Memory B cell (primary cell): ENCODE measurements around the gene LDB2.
"Not testable (repeated sequence)": the region's sequence is repeated elsewhere in the genome, so short reads cannot be mapped to it uniquely, and the experiment has no call there.

Experiments
- ATAC-seq: fragments of 150-1000 bp; cut with Tn5 transposase; 2 replicates; pipeline ENCODE4 v1.10.0; 2021; ENCODE audit warnings: low read depth, mild to moderate bottlenecking, moderate library complexity
- DNase-seq, 2 donors: peaks; one replicate each; pipeline ENCODE4 v3.0.0; 2022; ENCODE audit warnings: low spot score in 2 of 2
- H3K27ac Mint-ChIP-seq: one replicate; pipeline ENCODE4 v1.8.0; 2022; ENCODE audit warnings: mild to moderate bottlenecking, moderate library complexity, mixed read lengths
- H3K27me3 Mint-ChIP-seq: one replicate; pipeline ENCODE4 v1.8.0; 2022; ENCODE audit warnings: mixed read lengths
- H3K36me3 Mint-ChIP-seq: one replicate; pipeline ENCODE4 v1.8.0; 2022; ENCODE audit warnings: mild to moderate bottlenecking, mixed read lengths
- H3K4me1 Mint-ChIP-seq: one replicate; pipeline ENCODE4 v1.8.0; 2022; ENCODE audit warnings: mixed read lengths
- H3K4me3 Mint-ChIP-seq: one replicate; pipeline ENCODE4 v1.8.0; 2022; ENCODE audit warnings: mild to moderate bottlenecking, moderate library complexity, mixed read lengths
- H3K9me3 Mint-ChIP-seq: one replicate; pipeline ENCODE4 v1.8.0; 2022; ENCODE audit warnings: mixed read lengths

Gene LDB2

GRCh38 chr4:16581117-16581516 is 317.3 kb downstream of the LDB2 start:
- no peak overlapping the region for H3K4me3 Mint-ChIP-seq
- DNase-seq: no peak
- H3K36me3 Mint-ChIP-seq: no peaks in the 10 kb centered on the region
- no peaks in the 10 kb centered on the region for H3K4me1 Mint-ChIP-seq
- no peak for ATAC-seq
- no peaks in the 10 kb centered on the region for H3K27me3 Mint-ChIP-seq
- peaks cover 3% of the 10 kb centered on the region for H3K9me3 Mint-ChIP-seq
- no peak overlapping the region for H3K27ac Mint-ChIP-seq

- no peak overlapping the region for H3K4me3 Mint-ChIP-seq
- no peaks in the 10 kb centered on the region for H3K36me3 Mint-ChIP-seq
- peaks cover 3% of the 10 kb centered on the region for H3K9me3 Mint-ChIP-seq
- no peaks in the 10 kb centered on the region for H3K27me3 Mint-ChIP-seq
- no peak for DNase-seq
- H3K27ac Mint-ChIP-seq: no peak overlapping the region
- no peaks in the 10 kb centered on the region for H3K4me1 Mint-ChIP-seq
- ATAC-seq: no peak
Observed at GRCh38 chr4:16580514-16580913, 317.9 kb downstream of the LDB2 start.

- DNase-seq (no peak), ATAC-seq (no peak)
- H3K4me3 Mint-ChIP-seq: no peak overlapping the region
- no peaks in the 10 kb centered on the region for H3K27me3 Mint-ChIP-seq
- peaks cover 3% of the 10 kb centered on the region for H3K9me3 Mint-ChIP-seq
- no peaks in the 10 kb centered on the region for H3K4me1 Mint-ChIP-seq
- H3K27ac Mint-ChIP-seq: no peak overlapping the region
- no peaks in the 10 kb centered on the region for H3K36me3 Mint-ChIP-seq
Observed at GRCh38 chr4:16579866-16580265, 318.6 kb downstream of the LDB2 start.

- no peak for ATAC-seq
- DNase-seq: no peak
- Mint-ChIP-seq H3K4me1 (no peaks in the 10 kb centered on the region), H3K9me3 (peaks cover 3% of the 10 kb centered on the region), H3K36me3 (no peaks in the 10 kb centered on the region), H3K27ac (no peak overlapping the region), H3K4me3 (no peak overlapping the region), H3K27me3 (no peaks in the 10 kb centered on the region)
Observed at GRCh38 chr4:16577177-16577576, 321.3 kb downstream of the LDB2 start.

- Mint-ChIP-seq H3K4me1 (no peaks in the 10 kb centered on the region), H3K9me3 (peaks cover 3% of the 10 kb centered on the region), H3K27ac (no peak overlapping the region), H3K27me3 (no peaks in the 10 kb centered on the region), H3K36me3 (no peaks in the 10 kb centered on the region), H3K4me3 (no peak overlapping the region)
- ATAC-seq: no peak
- no peak for DNase-seq
Observed at GRCh38 chr4:16574981-16575380, 323.5 kb downstream of the LDB2 start.

GRCh38 chr4:16573739-16574138 is 324.7 kb downstream of the LDB2 start:
- Mint-ChIP-seq H3K27me3 (no peaks in the 10 kb centered on the region), H3K27ac (no peak overlapping the region), H3K9me3 (peaks cover 3% of the 10 kb centered on the region), H3K36me3 (no peaks in the 10 kb centered on the region), H3K4me3 (no peak overlapping the region), H3K4me1 (no peaks in the 10 kb centered on the region)
- ATAC-seq (no peak), DNase-seq (no peak)

- DNase-seq (no peak), ATAC-seq (no peak)
- H3K9me3 Mint-ChIP-seq: peaks cover 3% of the 10 kb centered on the region
- no peaks in the 10 kb centered on the region for H3K4me1 Mint-ChIP-seq
- H3K4me3 Mint-ChIP-seq: no peak overlapping the region
- no peak overlapping the region for H3K27ac Mint-ChIP-seq
- no peaks in the 10 kb centered on the region for H3K27me3 Mint-ChIP-seq
- H3K36me3 Mint-ChIP-seq: no peaks in the 10 kb centered on the region
Observed at GRCh38 chr4:16573206-16573605, 325.2 kb downstream of the LDB2 start.

GRCh38 chr4:16572631-16573030 is 325.8 kb downstream of the LDB2 start:
- H3K27ac Mint-ChIP-seq: no peak overlapping the region
- H3K9me3 Mint-ChIP-seq: no peaks in the 10 kb centered on the region
- no peaks in the 10 kb centered on the region for H3K4me1 Mint-ChIP-seq
- no peak for DNase-seq
- H3K27me3 Mint-ChIP-seq: no peaks in the 10 kb centered on the region
- no peak overlapping the region for H3K4me3 Mint-ChIP-seq
- no peaks in the 10 kb centered on the region for H3K36me3 Mint-ChIP-seq
- no peak for ATAC-seq

GRCh38 chr4:16572161-16572560 is 326.3 kb downstream of the LDB2 start:
- H3K27me3 Mint-ChIP-seq: no peaks in the 10 kb centered on the region
- ATAC-seq: no peak
- H3K27ac Mint-ChIP-seq: no peak overlapping the region

GRCh38 chr4:16569790-16570189 is 328.7 kb downstream of the LDB2 start:
- no peak for ATAC-seq

More at GRCh38 chr4:16572161-16572560, 326.3 kb downstream of the LDB2 start:
- Mint-ChIP-seq H3K4me3 (no peak overlapping the region), H3K9me3 (no peaks in the 10 kb centered on the region), H3K36me3 (no peaks in the 10 kb centered on the region), H3K4me1 (no peaks in the 10 kb centered on the region)
- no peak for DNase-seq

GRCh38 chr4:16557316-16557715 is 341.1 kb downstream of the LDB2 start:
- not testable (repeated sequence) for H3K27ac Mint-ChIP-seq, H3K9me3 Mint-ChIP-seq, H3K4me1 Mint-ChIP-seq, H3K27me3 Mint-ChIP-seq, H3K4me3 Mint-ChIP-seq, DNase-seq, H3K36me3 Mint-ChIP-seq, ATAC-seq

More at GRCh38 chr4:16569790-16570189, 328.7 kb downstream of the LDB2 start:
- no peak for DNase-seq
- Mint-ChIP-seq H3K27me3 (no peaks in the 10 kb centered on the region), H3K9me3 (no peaks in the 10 kb centered on the region), H3K4me3 (no peak overlapping the region), H3K4me1 (no peaks in the 10 kb centered on the region), H3K27ac (no peak overlapping the region), H3K36me3 (no peaks in the 10 kb centered on the region)

- peaks cover 8% of the 10 kb centered on the region for H3K9me3 Mint-ChIP-seq
- no peak overlapping the region for H3K27ac Mint-ChIP-seq
- ATAC-seq (no peak), DNase-seq (no peak)
- H3K4me3 Mint-ChIP-seq: no peak overlapping the region
- H3K4me1 Mint-ChIP-seq: no peaks in the 10 kb centered on the region
- peaks cover 3% of the 10 kb centered on the region for H3K27me3 Mint-ChIP-seq
- no peaks in the 10 kb centered on the region for H3K36me3 Mint-ChIP-seq
Observed at GRCh38 chr4:16555156-16555555, 343.3 kb downstream of the LDB2 start.

- H3K4me3 Mint-ChIP-seq: no peak overlapping the region
- H3K36me3 Mint-ChIP-seq: no peaks in the 10 kb centered on the region
- H3K9me3 Mint-ChIP-seq: peaks cover 1% of the 10 kb centered on the region
- no peaks in the 10 kb centered on the region for H3K4me1 Mint-ChIP-seq
- ATAC-seq (no peak), DNase-seq (no peak)
- no peak overlapping the region for H3K27ac Mint-ChIP-seq
- H3K27me3 Mint-ChIP-seq: peaks cover under 1% of the 10 kb centered on the region
Observed at GRCh38 chr4:16550531-16550930, 347.9 kb downstream of the LDB2 start.

GRCh38 chr4:16545656-16546055 is 352.8 kb downstream of the LDB2 start:
- no peak for ATAC-seq
- Mint-ChIP-seq H3K4me3 (no peak overlapping the region), H3K36me3 (no peaks in the 10 kb centered on the region), H3K27ac (no peak overlapping the region), H3K9me3 (peaks cover 6% of the 10 kb centered on the region), H3K27me3 (no peaks in the 10 kb centered on the region), H3K4me1 (no peaks in the 10 kb centered on the region)
- no peak for DNase-seq

- H3K4me3 Mint-ChIP-seq: no peak overlapping the region
- H3K27me3 Mint-ChIP-seq: no peaks in the 10 kb centered on the region
- H3K27ac Mint-ChIP-seq: no peak overlapping the region
- peaks cover 6% of the 10 kb centered on the region for H3K9me3 Mint-ChIP-seq
- H3K4me1 Mint-ChIP-seq: no peaks in the 10 kb centered on the region
- DNase-seq (no peak), ATAC-seq (no peak)
- no peaks in the 10 kb centered on the region for H3K36me3 Mint-ChIP-seq
Observed at GRCh38 chr4:16544869-16545268, 353.6 kb downstream of the LDB2 start.
